ENCODE results near the gene MYOZ1. TPM values are rescaled to one million over a fixed set of nuclear protein-coding genes. Genes with fewer than 3 reads are reported as not detected.

MYOZ1 gene
- total and polyA plus RNA-seq, 7 donors, result 318 to 1,915 (median 1,124) TPM

- Histone ChIP-seq H3K36me3 (ENCODE audit: insufficient read depth in 1 of 2, low read depth in 1 of 2) (peaks cover 0 to 32% of the 10 kb centered on the region in 2 donors), H3K4me1 (peaks cover 49% of the 10 kb centered on the region), H3K27ac (peak overlapping the region; percentile 98), H3K27me3 (ENCODE audit: insufficient read depth in 3 of 3, low read length in 2 of 3) (no peaks in the 10 kb centered on the region), H3K9me3 (no peaks in the 10 kb centered on the region), H3K4me3 (peak overlapping the region; percentile 73)
- intact Hi-C loops (cut with DNase I), result loop anchor here in 1 of 2 donors (5.0 kb wide), 1 partner anchor 79 kb away; no protein-coding TSS in a partner anchor
- TF ChIP-seq CTCF (IDR thresholded peaks at IDR 0.05), result no peak
- WGBS, 3 donors, result 63 to 84% (median 64%) methylated on average over 11 of the region's 11 CpGs
- no peak for ATAC-seq
- peak in 1 of 2 donors; percentile 57 for DNase-seq
Observed at GRCh38 chr10:73653195-73653594, 11.9 kb upstream of the MYOZ1 start.

- WGBS, 3 donors, result 24 to 32% (median 25%) methylated on average over 5 of the region's 5 CpGs
- Histone ChIP-seq H3K36me3 (ENCODE audit: insufficient read depth in 1 of 2, low read depth in 1 of 2) (peaks cover 0 to 33% of the 10 kb centered on the region in 2 donors), H3K4me3 (peak overlapping the region; percentile 73), H3K4me1 (peaks cover 58% of the 10 kb centered on the region), H3K27me3 (ENCODE audit: insufficient read depth in 3 of 3, low read length in 2 of 3) (no peaks in the 10 kb centered on the region), H3K27ac (peak overlapping the region; percentile 98), H3K9me3 (no peaks in the 10 kb centered on the region)
- DNase-seq (peak; percentile 81 to 94), ATAC-seq (peak; percentile 71 to 81 (median 78))
- TF ChIP-seq CTCF (IDR thresholded peaks at IDR 0.05), result no peak
- intact Hi-C loops (cut with DNase I), result loop anchor here in 1 of 2 donors (5.0 kb wide), 1 partner anchor 82 kb away; no protein-coding TSS in a partner anchor
Observed at GRCh38 chr10:73650537-73651331, 9.5 kb upstream of the MYOZ1 start.

- TF ChIP-seq CTCF (IDR thresholded peaks at IDR 0.05), result no peak
- H3K27me3 ChIP-seq (ENCODE audit: insufficient read depth in 3 of 3, low read length in 2 of 3), result no peaks in the 10 kb centered on the region
- no peak for ATAC-seq
- no peaks in the 10 kb centered on the region for H3K9me3 ChIP-seq
- no peak for DNase-seq
- peaks cover 58% of the 10 kb centered on the region for H3K4me1 ChIP-seq
- peaks cover 0 to 33% of the 10 kb centered on the region in 2 donors for H3K36me3 ChIP-seq (ENCODE audit: insufficient read depth in 1 of 2, low read depth in 1 of 2)
- intact Hi-C loops (cut with DNase I), result loop anchor here in 1 of 2 donors (5.0 kb wide), 1 partner anchor 82 kb away; no protein-coding TSS in a partner anchor
- H3K27ac ChIP-seq, result peak overlapping the region; percentile 98
- 63 to 71% (median 70%) methylated on average over 6 of the region's 6 CpGs for WGBS, 3 donors
- peak overlapping the region; percentile 73 for H3K4me3 ChIP-seq
Observed at GRCh38 chr10:73649876-73650536, 8.7 kb upstream of the MYOZ1 start.

GRCh38 chr10:73648975-73649829 lies 7.9 kb upstream of the MYOZ1 start:
- DNase-seq (no peak), ATAC-seq (no peak)
- intact Hi-C loops (cut with DNase I), result no loop called here
- Histone ChIP-seq H3K27me3 (ENCODE audit: insufficient read depth in 3 of 3, low read length in 2 of 3) (no peaks in the 10 kb centered on the region), H3K4me3 (peak overlapping the region; percentile 73), H3K36me3 (ENCODE audit: insufficient read depth in 1 of 2, low read depth in 1 of 2) (peaks cover 0 to 33% of the 10 kb centered on the region in 2 donors), H3K4me1 (peaks cover 62% of the 10 kb centered on the region), H3K9me3 (no peaks in the 10 kb centered on the region), H3K27ac (peak overlapping the region; percentile 98)
- 47 to 61% (median 51%) methylated on average over 4 of the region's 4 CpGs for WGBS, 3 donors
- TF ChIP-seq CTCF (IDR thresholded peaks at IDR 0.05), result no peak
